Neural cell (in vitro differentiated cells): ENCODE data around the gene ECEL1. TPM values are rescaled to one million over a fixed set of nuclear protein-coding genes. Genes with fewer than 3 reads are reported as not detected.
"Not testable (repeated sequence)": the region's sequence is repeated elsewhere in the genome, so short reads cannot be mapped to it uniquely, and the experiment has no call there.

ENCODE experiments used
- H2AFZ ChIP-seq: fragments of 200-600, 300-800 bp; sonication (generic), shearing (Covaris generic); 2 replicates; pipeline ENCODE4 v1.6.0; 2014; ENCODE audit warnings: low read depth, mild to moderate bottlenecking, antibody characterized with exemption, low read length, moderate library complexity
- H3F3A ChIP-seq: fragments of 200-600 bp; shearing (Covaris generic); 2 replicates; pipeline ENCODE4 v1.6.1; 2016; ENCODE audit warnings: mild to moderate bottlenecking, moderate library complexity, mixed read lengths, antibody characterized with exemption, low read length; ENCODE audit not compliant: insufficient read depth, poor library complexity, severe bottlenecking
- H3K27ac ChIP-seq: fragments of 200-600, 300-800 bp; sonication (generic), shearing (Covaris generic); 2 replicates; pipeline ENCODE4 v1.5.1; 2014; ENCODE audit warnings: mild to moderate bottlenecking, low read length, moderate library complexity
- H3K27me3 ChIP-seq: fragments of 300-800, 200-600 bp; sonication (generic), shearing (Covaris generic); 2 replicates; pipeline ENCODE4 v1.6.0; 2014; ENCODE audit warnings: mild to moderate bottlenecking, low read depth, low read length, moderate library complexity; ENCODE audit not compliant: insufficient read depth
- H3K36me3 ChIP-seq: fragments of 300-800, 200-600 bp; sonication (generic), shearing (Covaris generic); 2 replicates; pipeline ENCODE4 v1.5.1; 2014; ENCODE audit warnings: mild to moderate bottlenecking, antibody characterized with exemption, low read length, moderate library complexity; ENCODE audit not compliant: insufficient read depth
- H3K4me2 ChIP-seq: fragments of 300-800, 200-600 bp; sonication (generic), shearing (Covaris generic); 2 replicates; pipeline ENCODE4 v1.6.0; 2014; ENCODE audit warnings: mild to moderate bottlenecking, low read length
- H3K4me3 ChIP-seq: fragments of 300-800, 200-600 bp; sonication (generic), shearing (Covaris generic); 2 replicates; pipeline ENCODE4 v1.5.1; 2014; ENCODE audit warnings: mild to moderate bottlenecking, low read length, moderate library complexity
- H3K79me2 ChIP-seq: fragments of 200-600 bp; shearing (Covaris generic); replicated peaks from 2 replicates; pipeline ENCODE4 v1.6.0; 2014; ENCODE audit warnings: mild to moderate bottlenecking, low read length, moderate library complexity; ENCODE audit not compliant: insufficient read depth
- H3K9ac ChIP-seq: fragments of 300-800, 200-600 bp; sonication (generic), shearing (Covaris generic); 2 replicates; pipeline ENCODE4 v1.6.1; 2016; ENCODE audit warnings: mild to moderate bottlenecking, low read length, mixed read lengths
- H3K9me2 ChIP-seq: fragments of 200-600 bp; shearing (Covaris generic); 2 replicates; pipeline ENCODE4 v1.6.1; 2016; ENCODE audit warnings: mild to moderate bottlenecking, low read length, mixed read lengths; ENCODE audit not compliant: insufficient read depth
- H3K9me3 ChIP-seq: fragments of 200-600, 300-800 bp; sonication (generic), shearing (Covaris generic); 2 replicates; pipeline ENCODE4 v1.6.1; 2016; ENCODE audit warnings: mild to moderate bottlenecking, mixed run types, low read length, moderate library complexity, mixed read lengths
- H4K20me1 ChIP-seq: fragments of 200-600 bp; shearing (Covaris generic); 2 replicates; pipeline ENCODE4 v1.6.1; 2016; ENCODE audit warnings: mild to moderate bottlenecking, mixed run types; ENCODE audit not compliant: insufficient read depth
- CTCF ChIP-seq: fragments of 450-650 bp; IDR thresholded peaks from 2 replicates; pipeline ENCODE4 v1.5.1; 2014; ENCODE audit warnings: antibody characterized with exemption, mild to moderate bottlenecking, moderate library complexity; ENCODE audit not compliant: poor library complexity, severe bottlenecking
- TAF1 ChIP-seq: IDR thresholded peaks from 2 replicates; pipeline ENCODE4 v1.6.1; 2012; ENCODE audit warnings: low read depth
- polyA plus RNA-seq: library from polyadenylated mRNA; depleted of rRNA; stranded (reverse); fragments of >200 nt; gene quantifications from 2 replicates; pipeline ENCODE4 v1.2.3, GENCODE V29; 2014

ECEL1 gene
- polyA plus RNA-seq, 1 donor from 2014 or later: 60.9 TPM

GRCh38 chr2:232444409-232445148 lies 43.1 kb downstream of the ECEL1 start:
- H2AFZ ChIP-seq: no peak overlapping the region
- no peaks in the 10 kb centered on the region for H3K27me3 ChIP-seq
- no peak overlapping the region for H3K9ac ChIP-seq
- H3K79me2 ChIP-seq: no peaks in the 10 kb centered on the region
- no peaks in the 10 kb centered on the region for H4K20me1 ChIP-seq
- no peaks in the 10 kb centered on the region for H3K36me3 ChIP-seq
- no peaks in the 10 kb centered on the region for H3K9me3 ChIP-seq
- no peak overlapping the region for H3K4me3 ChIP-seq
- H3F3A ChIP-seq: no peaks in the 10 kb centered on the region
- no peak overlapping the region for H3K27ac ChIP-seq
- TF ChIP-seq CTCF: peak; percentile 50
- no peak for TF ChIP-seq TAF1
- H3K4me2 ChIP-seq: no peak overlapping the region
- H3K9me2 ChIP-seq: no peaks in the 10 kb centered on the region

DNA sequence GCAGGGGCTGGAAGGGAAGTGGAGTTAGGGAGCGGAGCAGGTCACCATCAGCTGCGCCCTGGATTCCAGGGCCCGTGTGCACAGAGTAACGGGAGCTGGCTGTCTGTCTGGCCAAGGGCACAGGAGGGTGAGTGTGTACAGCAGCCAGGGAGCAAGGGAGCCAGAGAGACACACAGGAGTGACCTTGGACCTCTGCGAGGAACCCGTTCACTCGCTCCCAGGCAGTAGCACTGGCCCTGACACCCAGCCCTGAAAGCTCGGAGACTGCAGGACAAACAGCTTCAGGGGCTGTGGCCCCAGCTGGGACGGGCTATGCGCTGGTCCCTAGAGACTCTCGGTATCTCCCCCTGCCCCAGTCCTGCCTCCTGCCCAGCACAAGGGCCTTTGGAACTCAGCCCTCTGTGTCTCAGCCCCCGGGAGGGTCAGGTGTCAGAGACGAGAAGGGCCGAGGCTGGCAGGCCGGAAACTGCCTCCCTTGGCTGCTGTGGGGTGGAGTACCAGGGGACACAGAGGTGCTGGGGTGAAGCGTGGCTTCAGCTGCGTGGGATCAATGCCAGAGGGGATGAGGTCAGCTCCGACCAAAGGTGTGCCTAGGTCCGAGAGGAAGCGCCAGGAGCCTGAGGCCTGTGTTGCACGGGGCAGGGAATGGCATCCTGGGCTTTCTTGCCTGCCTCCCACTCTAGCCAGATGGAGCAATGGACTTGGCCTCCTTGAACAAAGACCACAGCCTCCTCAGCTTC lies 43.8 kb downstream of the ECEL1 start:
- not testable (repeated sequence) for H3K36me3 ChIP-seq, H3K9ac ChIP-seq, H3F3A ChIP-seq, H3K79me2 ChIP-seq, H3K4me2 ChIP-seq, H3K27me3 ChIP-seq, H3K9me3 ChIP-seq, H4K20me1 ChIP-seq, H2AFZ ChIP-seq, H3K4me3 ChIP-seq, H3K27ac ChIP-seq, H3K9me2 ChIP-seq

DNA sequence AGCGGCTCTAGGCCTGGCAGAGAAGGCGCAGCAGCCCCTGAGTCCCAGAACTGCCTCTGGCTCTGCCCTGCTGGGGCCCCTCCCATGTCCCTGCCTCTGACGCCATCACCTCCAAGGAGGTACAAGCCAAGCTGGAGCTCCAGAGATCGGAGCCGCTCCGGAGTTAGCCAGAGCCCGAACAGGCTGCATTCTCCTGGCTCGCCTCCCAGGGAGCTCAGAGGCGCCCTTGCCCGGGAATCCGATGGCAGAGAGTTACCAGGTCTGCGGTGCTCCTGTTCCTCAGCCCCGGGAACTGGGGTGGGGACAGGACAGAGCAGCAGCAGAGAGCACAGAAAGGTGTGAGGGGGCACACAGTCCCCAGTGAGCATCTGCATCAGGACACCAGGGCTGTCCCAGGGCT lies 44.6 kb downstream of the ECEL1 start:
- not testable (repeated sequence) for H3K9me2 ChIP-seq, H3F3A ChIP-seq, H3K4me2 ChIP-seq, H3K9ac ChIP-seq, H3K36me3 ChIP-seq, H4K20me1 ChIP-seq, H2AFZ ChIP-seq, H3K9me3 ChIP-seq, H3K27ac ChIP-seq, H3K79me2 ChIP-seq, H3K4me3 ChIP-seq, H3K27me3 ChIP-seq

- H2AFZ ChIP-seq, H3F3A ChIP-seq, H3K9ac ChIP-seq, H3K9me2 ChIP-seq, H3K79me2 ChIP-seq, H3K27me3 ChIP-seq, H3K4me3 ChIP-seq, H3K4me2 ChIP-seq, H4K20me1 ChIP-seq, H3K36me3 ChIP-seq, H3K27ac ChIP-seq, H3K9me3 ChIP-seq: not testable (repeated sequence)
Measured at GRCh38 chr2:232442431-232442830, 45.2 kb downstream of the ECEL1 start.

- H3K9ac ChIP-seq, H2AFZ ChIP-seq, H3F3A ChIP-seq, H3K9me2 ChIP-seq, H3K36me3 ChIP-seq, H3K4me2 ChIP-seq, H3K9me3 ChIP-seq, H3K4me3 ChIP-seq, H4K20me1 ChIP-seq, H3K27ac ChIP-seq, H3K79me2 ChIP-seq, H3K27me3 ChIP-seq: not testable (repeated sequence)
Measured at GRCh38 chr2:232441922-232442321, 45.7 kb downstream of the ECEL1 start.
